Panc1 (cell line): ENCODE results near the gene ERBB3. TPM values are rescaled to one million over a fixed set of nuclear protein-coding genes. Genes with fewer than 3 reads are reported as not detected.

Experiments
- total RNA-seq: library from RNA; stranded (reverse); gene quantifications from one replicate; pipeline ENCODE4 v1.2.1, GENCODE V29; 2021; ENCODE audit not compliant: unreplicated experiment

ERBB3 gene
- total RNA-seq, 1 experiment from 2014 or later = 0.90 TPM

Other genes with a start within 250 kb of the ERBB3 start
- gene MMP19, start 237.2 kb upstream of the ERBB3 start, total RNA-seq = 0.05 TPM
- gene PYM1, start 152.3 kb upstream of the ERBB3 start, total RNA-seq = 32.2 TPM
- gene DGKA, start 149.0 kb upstream of the ERBB3 start, total RNA-seq = 7.6 TPM
- gene PMEL, start 114.1 kb upstream of the ERBB3 start, total RNA-seq = 1.2 TPM
- 72.9 TPM for gene CDK2, start 113.3 kb upstream of the ERBB3 start, total RNA-seq
- 102 TPM for gene RAB5B, start 106.1 kb upstream of the ERBB3 start, total RNA-seq
- gene SUOX, start 82.9 kb upstream of the ERBB3 start, total RNA-seq = 20.7 TPM
- gene IKZF4, start 59.1 kb upstream of the ERBB3 start, total RNA-seq = 6.9 TPM
- 46.4 TPM for gene RPS26, start 38.2 kb upstream of the ERBB3 start, total RNA-seq
- gene PA2G4, start 24.4 kb downstream of the ERBB3 start, total RNA-seq = 175 TPM
- 2,264 TPM for gene RPL41, start 36.5 kb downstream of the ERBB3 start, total RNA-seq
- gene ZC3H10, start 38.1 kb downstream of the ERBB3 start, total RNA-seq = 6.0 TPM
- 152 TPM for gene ESYT1, start 48.1 kb downstream of the ERBB3 start, total RNA-seq
- gene MYL6B, start 72.4 kb downstream of the ERBB3 start, total RNA-seq = 66.5 TPM
- 1,024 TPM for gene MYL6, start 78.2 kb downstream of the ERBB3 start, total RNA-seq
- gene SMARCC2, start 109.3 kb downstream of the ERBB3 start, total RNA-seq = 129 TPM
- 35.3 TPM for gene RNF41, start 141.8 kb downstream of the ERBB3 start, total RNA-seq
- 99.6 TPM for gene NABP2, start 144.2 kb downstream of the ERBB3 start, total RNA-seq
- gene SLC39A5, start 149.9 kb downstream of the ERBB3 start, total RNA-seq = 0.23 TPM
- 67.5 TPM for gene ANKRD52, start 178.2 kb downstream of the ERBB3 start, total RNA-seq
- 20.0 TPM for gene COQ10A, start 186.8 kb downstream of the ERBB3 start, total RNA-seq
- gene CS, start 220.2 kb downstream of the ERBB3 start, total RNA-seq = 240 TPM
- gene CNPY2, start 235.8 kb downstream of the ERBB3 start, total RNA-seq = 115 TPM